ACHN (cell line): ENCODE data around the gene NPAS3.

Experiments used
- DNase-seq: peaks from one replicate; pipeline ENCODE4 v3.0.0-alpha.2; 2015
- in situ Hi-C: cut with HindIII; loops from 2 replicates; pipeline ENCODE4 v1.10.0; 2017; ENCODE audit warnings: low sequenced_read_pairs, low pct_ligation_motif_present, low pct_unique_long_range_greater_than_20kb

The NPAS3 gene

GRCh38 chr14:33733721-33734120 lies 795.0 kb downstream of the NPAS3 start:
- no peak for DNase-seq
- in situ Hi-C loops = no loop called here

- in situ Hi-C loops = no loop called here
These were observed 795.7 kb downstream of the NPAS3 start for GRCh38 chr14:33734387-33734786.

GRCh38 chr14:33736299-33736825 lies 797.7 kb downstream of the NPAS3 start:
- in situ Hi-C loops = no loop called here

More at GRCh38 chr14:33734387-33734786, 795.7 kb downstream of the NPAS3 start:
- no peak for DNase-seq

GRCh38 chr14:33736979-33737378 lies 798.3 kb downstream of the NPAS3 start:
- in situ Hi-C loops = no loop called here
- no peak for DNase-seq

More at GRCh38 chr14:33736299-33736825, 797.7 kb downstream of the NPAS3 start:
- DNase-seq = no peak

GRCh38 chr14:33737446-33737845 lies 798.8 kb downstream of the NPAS3 start:
- DNase-seq = no peak
- in situ Hi-C loops = no loop called here

- in situ Hi-C loops = no loop called here
- DNase-seq = no peak
These were observed 799.4 kb downstream of the NPAS3 start for GRCh38 chr14:33738029-33738428.

- DNase-seq = no peak
- in situ Hi-C loops = no loop called here
These were observed 799.8 kb downstream of the NPAS3 start for GRCh38 chr14:33738491-33738890.

GRCh38 chr14:33740531-33740930 lies 801.9 kb downstream of the NPAS3 start:
- in situ Hi-C loops = no loop called here
- no peak for DNase-seq

GRCh38 chr14:33742166-33742565 lies 803.5 kb downstream of the NPAS3 start:
- DNase-seq = no peak
- in situ Hi-C loops = no loop called here

- no peak for DNase-seq
- in situ Hi-C loops = no loop called here
These were observed 806.5 kb downstream of the NPAS3 start for GRCh38 chr14:33745163-33745562.

- DNase-seq = no peak
- in situ Hi-C loops = no loop called here
These were observed 809.1 kb downstream of the NPAS3 start for GRCh38 chr14:33747749-33748148.

GRCh38 chr14:33754261-33754660 lies 815.6 kb downstream of the NPAS3 start:
- DNase-seq = no peak
- in situ Hi-C loops = no loop called here

- in situ Hi-C loops = no loop called here
- DNase-seq = no peak
These were observed 816.7 kb downstream of the NPAS3 start for GRCh38 chr14:33755358-33755757.

- DNase-seq = no peak
- in situ Hi-C loops = no loop called here
These were observed 818.2 kb downstream of the NPAS3 start for GRCh38 chr14:33756833-33757232.

GRCh38 chr14:33758547-33758946 lies 819.9 kb downstream of the NPAS3 start:
- in situ Hi-C loops = no loop called here
- DNase-seq = no peak

- no peak for DNase-seq
- in situ Hi-C loops = no loop called here
These were observed 823.6 kb downstream of the NPAS3 start for GRCh38 chr14:33762161-33762851.

- in situ Hi-C loops = no loop called here
- no peak for DNase-seq
These were observed 826.4 kb downstream of the NPAS3 start for GRCh38 chr14:33764876-33765650.

- no peak for DNase-seq
These were observed 829.1 kb downstream of the NPAS3 start for GRCh38 chr14:33767586-33768457.

GRCh38 chr14:33768458-33768830 lies 829.8 kb downstream of the NPAS3 start:
- DNase-seq = no peak

More at GRCh38 chr14:33767586-33768457, 829.1 kb downstream of the NPAS3 start:
- in situ Hi-C loops = no loop called here

More at GRCh38 chr14:33768458-33768830, 829.8 kb downstream of the NPAS3 start:
- in situ Hi-C loops = no loop called here
